Type B pancreatic cell (in vitro differentiated cells): ENCODE measurements around the gene SS18. TPM values are rescaled to one million over a fixed set of nuclear protein-coding genes. Genes with fewer than 3 reads are reported as not detected.

Source experiments
- DNase-seq: peaks from one replicate; pipeline ENCODE4 v3.0.0; 2021; ENCODE audit warnings: mixed read lengths; ENCODE audit not compliant: unreplicated experiment; ENCODE audit errors: extremely low spot score
- H3K27ac Mint-ChIP-seq: 2 replicates; pipeline ENCODE4 v1.8.0; 2021; ENCODE audit warnings: mild to moderate bottlenecking, mixed read lengths
- H3K27me3 Mint-ChIP-seq: 2 replicates; pipeline ENCODE4 v1.8.0; 2021; ENCODE audit warnings: mixed read lengths
- H3K36me3 Mint-ChIP-seq: 2 replicates; pipeline ENCODE4 v1.8.0; 2021; ENCODE audit warnings: mixed read lengths
- H3K4me1 Mint-ChIP-seq: one replicate; pipeline ENCODE4 v1.8.0; 2021; ENCODE audit warnings: mixed read lengths; ENCODE audit not compliant: unreplicated experiment
- H3K4me3 Mint-ChIP-seq: 2 replicates; pipeline ENCODE4 v1.8.0; 2021; ENCODE audit warnings: mild to moderate bottlenecking, mixed read lengths
- H3K9me3 Mint-ChIP-seq: 2 replicates; pipeline ENCODE4 v1.8.0; 2021; ENCODE audit warnings: mixed read lengths
- total RNA-seq: library from RNA; stranded (reverse); gene quantifications from 2 replicates; pipeline ENCODE4 v1.2.1, GENCODE V29; 2021; ENCODE audit warnings: low replicate concordance
- TF ChIP-seq, protein P1 (sequence below): fragments of 200-600 bp; sonication (generic); conservative IDR thresholded peaks from 2 replicates; pipeline ENCODE4 v1.5.0; 2021; ENCODE audit warnings: antibody characterized with exemption, mild to moderate bottlenecking

Gene SS18
- total RNA-seq, 1 donor from 2014 or later: 85.7 TPM

- peaks cover 24% of the 10 kb centered on the region for H3K36me3 Mint-ChIP-seq
- peaks cover 2% of the 10 kb centered on the region for H3K4me1 Mint-ChIP-seq
- H3K27me3 Mint-ChIP-seq: no peaks in the 10 kb centered on the region
- DNase-seq: no peak
- H3K9me3 Mint-ChIP-seq: no peaks in the 10 kb centered on the region
- H3K4me3 Mint-ChIP-seq: no peak overlapping the region
- TF ChIP-seq, protein P1, sequence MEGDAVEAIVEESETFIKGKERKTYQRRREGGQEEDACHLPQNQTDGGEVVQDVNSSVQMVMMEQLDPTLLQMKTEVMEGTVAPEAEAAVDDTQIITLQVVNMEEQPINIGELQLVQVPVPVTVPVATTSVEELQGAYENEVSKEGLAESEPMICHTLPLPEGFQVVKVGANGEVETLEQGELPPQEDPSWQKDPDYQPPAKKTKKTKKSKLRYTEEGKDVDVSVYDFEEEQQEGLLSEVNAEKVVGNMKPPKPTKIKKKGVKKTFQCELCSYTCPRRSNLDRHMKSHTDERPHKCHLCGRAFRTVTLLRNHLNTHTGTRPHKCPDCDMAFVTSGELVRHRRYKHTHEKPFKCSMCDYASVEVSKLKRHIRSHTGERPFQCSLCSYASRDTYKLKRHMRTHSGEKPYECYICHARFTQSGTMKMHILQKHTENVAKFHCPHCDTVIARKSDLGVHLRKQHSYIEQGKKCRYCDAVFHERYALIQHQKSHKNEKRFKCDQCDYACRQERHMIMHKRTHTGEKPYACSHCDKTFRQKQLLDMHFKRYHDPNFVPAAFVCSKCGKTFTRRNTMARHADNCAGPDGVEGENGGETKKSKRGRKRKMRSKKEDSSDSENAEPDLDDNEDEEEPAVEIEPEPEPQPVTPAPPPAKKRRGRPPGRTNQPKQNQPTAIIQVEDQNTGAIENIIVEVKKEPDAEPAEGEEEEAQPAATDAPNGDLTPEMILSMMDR: no peak
- H3K27ac Mint-ChIP-seq: no peak overlapping the region
Observed at GRCh38 chr18:26083099-26083498, 7.3 kb downstream of the SS18 start.

DNA sequence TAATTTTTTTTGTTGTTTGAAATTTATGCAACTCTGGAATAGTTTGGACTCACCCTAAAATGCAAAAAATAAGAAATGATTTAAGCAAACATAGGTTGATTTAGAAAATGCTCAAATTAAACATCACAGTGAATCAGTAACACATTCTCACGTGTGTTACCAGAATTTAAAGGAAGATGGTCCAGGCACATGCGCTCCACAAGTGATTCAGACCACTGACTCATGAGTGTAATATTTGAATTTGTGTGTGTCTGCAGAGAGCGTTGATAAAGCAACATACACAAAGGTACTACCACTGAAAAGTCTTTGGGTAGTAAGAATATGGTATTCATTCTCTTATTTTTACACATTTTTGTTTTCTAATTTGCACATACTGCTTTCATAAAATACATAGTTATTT is 7.9 kb downstream of the SS18 start:
- H3K27me3 Mint-ChIP-seq: no peaks in the 10 kb centered on the region
- no peaks in the 10 kb centered on the region for H3K4me1 Mint-ChIP-seq
- no peak for DNase-seq
- TF ChIP-seq, protein P1: no peak
- H3K27ac Mint-ChIP-seq: no peak overlapping the region
- H3K9me3 Mint-ChIP-seq: no peaks in the 10 kb centered on the region
- H3K4me3 Mint-ChIP-seq: no peak overlapping the region
- H3K36me3 Mint-ChIP-seq: peaks cover 30% of the 10 kb centered on the region

GRCh38 chr18:26074246-26074645 is 16.2 kb downstream of the SS18 start:
- H3K4me3 Mint-ChIP-seq: no peak overlapping the region
- H3K9me3 Mint-ChIP-seq: no peaks in the 10 kb centered on the region
- peaks cover 3% of the 10 kb centered on the region for H3K4me1 Mint-ChIP-seq
- DNase-seq: no peak
- TF ChIP-seq, protein P1: no peak
- no peaks in the 10 kb centered on the region for H3K27me3 Mint-ChIP-seq
- no peak overlapping the region for H3K27ac Mint-ChIP-seq
- H3K36me3 Mint-ChIP-seq: peaks cover 77% of the 10 kb centered on the region

DNA sequence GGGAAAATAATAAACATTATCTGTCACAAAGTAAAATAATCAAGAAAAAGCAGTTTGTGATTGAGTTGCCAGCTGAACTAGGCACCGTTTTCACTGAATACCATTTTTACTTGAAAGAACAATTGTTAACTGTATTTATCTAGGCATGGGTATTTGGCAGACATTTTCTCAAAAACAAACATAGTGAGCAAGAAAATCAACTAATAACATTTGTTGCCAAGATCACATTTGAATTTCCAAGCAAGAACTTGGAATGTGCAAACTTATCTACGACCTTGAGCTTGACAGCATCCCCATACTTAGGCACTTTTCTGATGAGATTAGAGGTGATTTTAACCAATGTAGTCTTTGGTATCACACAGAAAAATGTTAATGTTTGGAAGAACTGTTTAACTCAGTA is 16.7 kb downstream of the SS18 start:
- H3K4me1 Mint-ChIP-seq: peaks cover 3% of the 10 kb centered on the region
- H3K27me3 Mint-ChIP-seq: no peaks in the 10 kb centered on the region
- DNase-seq: no peak
- H3K4me3 Mint-ChIP-seq: no peak overlapping the region
- H3K36me3 Mint-ChIP-seq: peaks cover 78% of the 10 kb centered on the region
- TF ChIP-seq, protein P1: no peak
- no peak overlapping the region for H3K27ac Mint-ChIP-seq
- no peaks in the 10 kb centered on the region for H3K9me3 Mint-ChIP-seq

- Mint-ChIP-seq H3K4me1 (peaks cover 3% of the 10 kb centered on the region), H3K36me3 (peaks cover 73% of the 10 kb centered on the region), H3K27ac (no peak overlapping the region), H3K4me3 (no peak overlapping the region), H3K27me3 (no peaks in the 10 kb centered on the region), H3K9me3 (no peaks in the 10 kb centered on the region)
- TF ChIP-seq, protein P1: no peak
- DNase-seq: no peak
Observed at GRCh38 chr18:26071725-26072124, 18.7 kb downstream of the SS18 start.

- Mint-ChIP-seq H3K27me3 (no peaks in the 10 kb centered on the region), H3K4me1 (peaks cover 3% of the 10 kb centered on the region), H3K9me3 (no peaks in the 10 kb centered on the region), H3K36me3 (peaks cover 76% of the 10 kb centered on the region), H3K27ac (no peak overlapping the region), H3K4me3 (no peak overlapping the region)
- TF ChIP-seq, protein P1: no peak
- DNase-seq: no peak
Observed at GRCh38 chr18:26071020-26071419, 19.4 kb downstream of the SS18 start.
